HAP-1 (cell line): Measurements from ENCODE around the gene SEZ6L.

Source experiments
- DNase-seq, 2 experiments: peaks; one replicate each; pipeline ENCODE4 v3.0.0-alpha.2; 2016 to 2020; ENCODE audit warnings: low spot score in 2 of 2
- H3K27me3 ChIP-seq: fragments of 250-450 bp; sonication (Bioruptor Pico); 2 replicates; pipeline ENCODE4 v1.5.1; 2020; ENCODE audit warnings: low read depth, mild to moderate bottlenecking, moderate library complexity
- H3K36me3 ChIP-seq: fragments of 250-450 bp; sonication (Bioruptor Pico); replicated peaks from 2 replicates; pipeline ENCODE4 v1.5.1; 2020; ENCODE audit warnings: mild to moderate bottlenecking
- H3K4me1 ChIP-seq: fragments of 250-450 bp; sonication (Bioruptor Pico); 2 replicates; pipeline ENCODE4 v1.5.1; 2020; ENCODE audit warnings: mild to moderate bottlenecking
- H3K4me3 ChIP-seq: fragments of 250-450 bp; sonication (Bioruptor Pico); 2 replicates; pipeline ENCODE4 v1.5.1; 2020; ENCODE audit warnings: mild to moderate bottlenecking, moderate library complexity
- H3K9me3 ChIP-seq: fragments of 250-450 bp; sonication (Bioruptor Pico); 2 replicates; pipeline ENCODE4 v1.5.1; 2020; ENCODE audit warnings: mild to moderate bottlenecking, moderate library complexity
- in situ Hi-C: fragments of 300-500 bp; cut with MboI; formaldehyde crosslinking; loops from 3 replicates; pipeline ENCODE4 v1.14.3; 2020; ENCODE audit warnings: low sequenced_read_pairs, inconsistent platforms, mixed read lengths

The SEZ6L gene

DNA sequence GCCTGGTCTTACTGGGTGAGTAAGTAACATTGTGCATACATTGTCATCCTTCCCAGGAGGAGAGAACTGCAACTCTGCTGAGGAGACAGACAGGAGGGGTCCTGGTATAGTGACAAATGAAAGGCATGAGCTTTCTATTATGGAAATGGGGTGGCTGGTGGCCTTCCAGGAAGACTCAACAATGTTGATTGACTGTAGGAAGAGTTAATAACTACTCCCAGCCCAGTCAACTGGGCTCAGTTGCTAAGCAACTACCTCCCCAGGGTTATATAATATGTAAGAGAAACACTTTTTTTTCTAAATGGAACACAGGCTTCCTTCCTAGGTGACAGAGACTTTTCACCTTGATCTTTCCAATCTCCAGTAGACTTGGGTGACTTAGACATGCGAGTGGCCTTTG, 28.2 kb downstream of the SEZ6L start:
- in situ Hi-C loops = no loop called here

GRCh38 chr22:26199665-26200064, 30.4 kb downstream of the SEZ6L start:
- H3K36me3 ChIP-seq = no peaks in the 10 kb centered on the region
- no peaks in the 10 kb centered on the region for H3K27me3 ChIP-seq
- DNase-seq = no peak
- no peaks in the 10 kb centered on the region for H3K9me3 ChIP-seq
- no peaks in the 10 kb centered on the region for H3K4me1 ChIP-seq
- H3K4me3 ChIP-seq = no peak overlapping the region
- in situ Hi-C loops = no loop called here

More for the DNA sequence above, 28.2 kb downstream of the SEZ6L start:
- DNase-seq = no peak
- Histone ChIP-seq H3K36me3 (no peaks in the 10 kb centered on the region), H3K4me1 (no peaks in the 10 kb centered on the region), H3K27me3 (no peaks in the 10 kb centered on the region), H3K4me3 (no peak overlapping the region), H3K9me3 (no peaks in the 10 kb centered on the region)

DNA sequence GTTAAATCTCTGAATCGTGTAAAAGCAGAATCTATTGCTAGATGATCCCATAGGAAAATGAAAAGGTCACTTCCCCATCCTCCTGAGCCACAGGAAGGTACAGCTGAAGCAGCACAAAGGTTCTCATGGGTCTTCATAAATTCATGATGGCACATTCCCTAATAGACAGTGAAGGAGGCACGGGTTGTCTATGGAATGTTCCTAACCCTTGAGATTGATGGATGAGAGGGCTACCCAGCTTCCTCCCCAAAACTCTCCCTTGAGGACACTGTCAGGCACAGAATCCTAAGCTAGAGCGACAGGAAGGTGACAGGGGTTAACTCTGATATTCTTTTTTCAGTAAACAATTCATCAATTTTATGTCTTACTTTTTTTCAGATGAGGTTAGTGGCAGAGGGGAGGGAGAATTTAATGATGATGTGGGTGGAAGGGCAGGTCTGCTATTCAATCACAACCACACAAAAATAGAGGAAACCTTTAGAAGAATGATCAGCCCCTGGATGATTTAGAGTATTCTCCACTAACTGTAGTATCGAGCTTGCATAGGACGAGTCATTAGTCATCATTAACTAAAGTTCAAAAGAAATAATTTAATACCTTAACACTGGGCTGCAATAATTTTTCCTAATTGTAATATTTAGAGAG, 33.1 kb downstream of the SEZ6L start:
- no peaks in the 10 kb centered on the region for H3K4me1 ChIP-seq
- no peak for DNase-seq
- no peaks in the 10 kb centered on the region for H3K9me3 ChIP-seq
- H3K4me3 ChIP-seq = no peak overlapping the region
- in situ Hi-C loops = no loop called here
- H3K27me3 ChIP-seq = no peaks in the 10 kb centered on the region
- no peaks in the 10 kb centered on the region for H3K36me3 ChIP-seq

- no peaks in the 10 kb centered on the region for H3K9me3 ChIP-seq
- DNase-seq = no peak
- H3K36me3 ChIP-seq = no peaks in the 10 kb centered on the region
- in situ Hi-C loops = no loop called here
- no peak overlapping the region for H3K4me3 ChIP-seq
- no peaks in the 10 kb centered on the region for H3K4me1 ChIP-seq
- no peaks in the 10 kb centered on the region for H3K27me3 ChIP-seq
Observed at GRCh38 chr22:26205494-26205893, 36.2 kb downstream of the SEZ6L start.

DNA sequence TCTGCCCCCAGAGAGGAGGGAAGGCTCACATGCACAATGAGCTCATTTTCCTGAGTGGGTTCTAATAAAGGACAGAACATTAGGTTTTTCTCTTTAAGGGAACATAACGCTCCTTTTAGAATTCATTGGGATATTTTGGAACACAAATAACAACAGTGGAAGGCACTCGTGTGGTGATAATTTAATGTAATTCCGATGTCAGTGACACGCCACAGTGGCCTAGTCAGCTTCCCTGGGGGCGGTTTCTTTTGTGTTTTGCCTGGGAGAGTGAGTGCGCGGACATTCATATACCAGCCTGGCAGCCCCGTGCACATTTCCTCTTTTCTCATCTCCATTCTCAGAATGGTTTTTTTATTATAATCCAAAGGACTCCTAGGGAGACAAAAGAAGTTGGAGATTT, 41.1 kb downstream of the SEZ6L start:
- no peak for DNase-seq
- Histone ChIP-seq H3K4me1 (no peaks in the 10 kb centered on the region), H3K4me3 (no peak overlapping the region), H3K27me3 (peaks cover 5% of the 10 kb centered on the region; the same call in 1 of the 2 replicates), H3K9me3 (no peaks in the 10 kb centered on the region), H3K36me3 (no peaks in the 10 kb centered on the region)
- in situ Hi-C loops = no loop called here

DNA sequence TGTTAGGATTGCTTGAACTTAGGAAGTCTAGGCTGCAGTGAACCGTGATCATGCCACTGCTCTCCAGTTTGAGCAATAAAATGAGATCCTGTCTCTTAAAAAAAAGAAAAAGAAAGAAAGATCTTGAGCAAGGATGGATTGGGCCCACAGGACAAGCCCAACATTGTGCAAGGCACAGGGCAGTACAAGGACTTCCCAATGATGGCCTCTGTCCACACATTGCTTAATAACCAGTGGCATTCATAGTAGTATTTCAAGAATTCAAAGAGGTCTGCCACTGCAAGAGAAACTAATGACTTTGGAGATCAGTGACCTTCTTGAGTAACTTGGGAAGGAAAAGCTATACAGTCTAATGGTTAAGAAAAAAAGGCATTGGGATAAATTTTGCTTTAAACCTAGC, 44.6 kb downstream of the SEZ6L start:
- DNase-seq = no peak
- Histone ChIP-seq H3K4me1 (no peaks in the 10 kb centered on the region), H3K36me3 (no peaks in the 10 kb centered on the region), H3K9me3 (no peaks in the 10 kb centered on the region), H3K4me3 (no peak overlapping the region), H3K27me3 (peaks cover 5% of the 10 kb centered on the region; the same call in 1 of the 2 replicates)
- in situ Hi-C loops = no loop called here

GRCh38 chr22:26214466-26214865, 45.2 kb downstream of the SEZ6L start:
- Histone ChIP-seq H3K4me3 (no peak overlapping the region), H3K36me3 (no peaks in the 10 kb centered on the region), H3K4me1 (no peaks in the 10 kb centered on the region), H3K27me3 (peaks cover 9% of the 10 kb centered on the region), H3K9me3 (no peaks in the 10 kb centered on the region)
- in situ Hi-C loops = no loop called here
- no peak for DNase-seq

- Histone ChIP-seq H3K4me1 (no peaks in the 10 kb centered on the region), H3K4me3 (no peak overlapping the region), H3K27me3 (peaks cover 9% of the 10 kb centered on the region), H3K36me3 (no peaks in the 10 kb centered on the region), H3K9me3 (no peaks in the 10 kb centered on the region)
- DNase-seq = no peak
- in situ Hi-C loops = no loop called here
Observed at GRCh38 chr22:26215736-26216135, 46.5 kb downstream of the SEZ6L start.

DNA sequence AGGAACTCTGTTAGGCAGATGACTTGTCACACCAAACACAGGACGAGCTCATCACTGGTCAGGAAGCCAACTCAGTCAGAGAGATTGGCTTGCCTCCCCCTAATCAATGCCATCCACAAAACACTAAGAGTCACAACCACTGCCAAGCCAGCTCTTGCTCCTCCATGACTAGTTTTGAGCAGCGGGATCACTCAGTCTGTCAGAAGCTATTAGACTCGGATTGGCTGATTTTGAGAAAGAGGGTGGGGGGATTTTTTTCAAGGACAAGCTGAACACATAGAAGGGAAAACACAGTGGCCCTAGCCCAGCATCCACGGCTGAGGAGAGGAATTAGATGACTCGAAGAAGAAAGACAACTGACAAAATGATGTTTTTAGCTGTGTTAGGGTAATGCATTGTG, 55.9 kb downstream of the SEZ6L start:
- H3K4me1 ChIP-seq = no peaks in the 10 kb centered on the region
- in situ Hi-C loops = no loop called here
- no peak for DNase-seq
- H3K36me3 ChIP-seq = no peaks in the 10 kb centered on the region
- no peaks in the 10 kb centered on the region for H3K9me3 ChIP-seq
- H3K4me3 ChIP-seq = no peak overlapping the region
- no peaks in the 10 kb centered on the region for H3K27me3 ChIP-seq

DNA sequence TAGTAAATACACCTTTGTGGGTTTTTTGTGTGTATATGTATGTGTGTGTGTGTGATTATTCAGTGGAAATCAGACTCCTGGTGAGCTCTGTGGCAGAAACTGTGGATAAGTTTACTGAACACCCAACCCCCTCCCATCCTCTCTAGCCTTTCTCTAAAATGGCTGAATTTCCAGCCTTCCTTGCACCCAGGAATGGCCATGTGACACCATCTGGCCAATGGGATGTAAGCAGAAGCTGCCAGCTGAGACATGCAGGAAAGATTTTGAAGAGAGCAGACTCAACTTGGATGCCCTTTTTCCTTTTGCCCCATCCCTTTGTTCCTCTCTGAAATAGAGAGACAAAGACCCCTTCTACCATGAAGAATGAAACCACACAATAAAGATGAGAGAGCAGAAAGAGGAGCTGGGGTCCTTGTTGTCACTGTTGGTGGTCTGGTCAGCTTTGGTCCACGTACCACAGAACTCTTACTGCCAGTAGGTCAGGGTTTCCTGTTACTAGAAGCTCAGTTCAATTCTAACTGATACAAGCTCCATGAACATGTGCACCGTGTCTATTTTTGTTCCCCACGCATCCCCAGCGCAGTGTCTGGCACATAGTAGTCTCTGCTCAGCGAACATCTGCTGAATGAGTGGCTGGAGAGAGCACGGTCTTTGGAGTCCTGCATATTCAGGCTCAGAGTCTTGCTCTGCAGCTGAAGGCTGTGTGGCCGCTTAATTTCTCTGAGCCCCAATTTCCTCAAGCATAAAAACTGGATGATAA, 57.5 kb downstream of the SEZ6L start:
- in situ Hi-C loops = no loop called here
- no peaks in the 10 kb centered on the region for H3K4me1 ChIP-seq
- H3K9me3 ChIP-seq = no peaks in the 10 kb centered on the region
- no peaks in the 10 kb centered on the region for H3K36me3 ChIP-seq
- no peaks in the 10 kb centered on the region for H3K27me3 ChIP-seq
- H3K4me3 ChIP-seq = no peak overlapping the region
- DNase-seq = no peak

- DNase-seq = no peak
- Histone ChIP-seq H3K27me3 (no peaks in the 10 kb centered on the region; the same call in 1 of the 2 replicates), H3K4me3 (no peak overlapping the region), H3K36me3 (no peaks in the 10 kb centered on the region), H3K9me3 (no peaks in the 10 kb centered on the region), H3K4me1 (no peaks in the 10 kb centered on the region)
- in situ Hi-C loops = no loop called here
Observed at GRCh38 chr22:26229910-26230309, 60.6 kb downstream of the SEZ6L start.

DNA sequence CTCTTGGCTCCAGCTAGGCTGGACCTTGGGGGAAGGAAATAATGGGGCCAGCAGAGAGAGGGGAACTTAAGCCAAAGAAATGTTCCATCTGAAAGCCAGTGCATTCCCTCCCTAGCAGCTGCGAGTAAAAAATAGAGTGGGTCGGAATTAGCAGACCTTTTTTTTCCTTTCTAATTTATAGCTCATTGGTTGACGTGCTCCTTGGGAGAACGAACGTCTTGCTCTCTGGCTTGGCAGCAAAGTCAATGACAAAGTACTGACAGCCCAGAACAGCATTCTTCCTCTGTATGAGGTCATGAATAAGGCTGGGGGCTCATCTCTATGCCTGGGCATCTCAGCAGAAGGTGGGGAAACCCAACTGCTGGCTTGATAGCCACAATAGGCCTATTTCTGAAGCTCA, 65.0 kb downstream of the SEZ6L start:
- DNase-seq = no peak
- Histone ChIP-seq H3K9me3 (no peaks in the 10 kb centered on the region), H3K4me1 (no peaks in the 10 kb centered on the region), H3K36me3 (no peaks in the 10 kb centered on the region), H3K27me3 (no peaks in the 10 kb centered on the region; the same call in 1 of the 2 replicates), H3K4me3 (no peak overlapping the region)
- in situ Hi-C loops = no loop called here

- H3K9me3 ChIP-seq = no peaks in the 10 kb centered on the region
- H3K36me3 ChIP-seq = no peaks in the 10 kb centered on the region
- no peak for DNase-seq
- in situ Hi-C loops = no loop called here
- H3K27me3 ChIP-seq = no peaks in the 10 kb centered on the region; the same call in 1 of the 2 replicates
- H3K4me3 ChIP-seq = no peak overlapping the region
- no peaks in the 10 kb centered on the region for H3K4me1 ChIP-seq
Observed at GRCh38 chr22:26235792-26236487, 66.7 kb downstream of the SEZ6L start.

DNA sequence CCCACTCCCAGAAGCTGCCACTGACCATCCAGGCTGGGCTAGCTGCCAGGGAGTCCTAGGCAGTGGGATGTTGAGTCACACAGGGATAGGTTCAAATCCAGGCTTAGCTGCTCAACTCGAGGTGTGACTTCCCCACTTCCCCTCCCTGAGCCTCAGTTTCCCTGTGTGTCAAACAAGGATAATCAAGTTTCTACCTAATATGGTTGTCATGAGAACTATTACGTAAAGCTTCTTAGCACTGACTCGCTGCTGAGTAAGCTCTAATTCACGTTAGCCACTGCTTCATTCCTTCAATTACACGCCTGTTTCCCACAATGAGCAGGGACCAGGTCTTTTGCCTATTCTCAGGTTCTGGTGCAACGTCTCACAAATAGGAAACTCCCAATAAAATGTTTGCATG, 67.7 kb downstream of the SEZ6L start:
- no peaks in the 10 kb centered on the region for H3K36me3 ChIP-seq
- DNase-seq = no peak
- no peak overlapping the region for H3K4me3 ChIP-seq
- H3K27me3 ChIP-seq = no peaks in the 10 kb centered on the region; the same call in 1 of the 2 replicates
- H3K4me1 ChIP-seq = no peaks in the 10 kb centered on the region
- no peaks in the 10 kb centered on the region for H3K9me3 ChIP-seq
- in situ Hi-C loops = no loop called here
